GM12801 (cell line): ENCODE measurements around the gene WFIKKN2.

Source experiments
- CTCF ChIP-seq: IDR thresholded peaks from one replicate; pipeline ENCODE4 v1.5.1; 2011; ENCODE audit warnings: control low read depth; ENCODE audit not compliant: insufficient read length; ENCODE audit errors: extremely low read depth

WFIKKN2 gene

GRCh38 chr17:50879086-50879485, 43.7 kb downstream of the WFIKKN2 start:
- no peak for TF ChIP-seq CTCF

- no peak for TF ChIP-seq CTCF
These were observed 45.8 kb downstream of the WFIKKN2 start for GRCh38 chr17:50881182-50881581.

GRCh38 chr17:50882851-50883250, 47.5 kb downstream of the WFIKKN2 start:
- no peak for TF ChIP-seq CTCF

- TF ChIP-seq CTCF: no peak
These were observed 48.6 kb downstream of the WFIKKN2 start for GRCh38 chr17:50883850-50884438.

GRCh38 chr17:50884439-50885311, 49.3 kb downstream of the WFIKKN2 start:
- TF ChIP-seq CTCF: no peak

- TF ChIP-seq CTCF: no peak
These were observed 52.4 kb downstream of the WFIKKN2 start for GRCh38 chr17:50887705-50888245.

GRCh38 chr17:50889528-50890118, 54.2 kb downstream of the WFIKKN2 start:
- no peak for TF ChIP-seq CTCF
